GM12865 (cell line): ENCODE results near the gene FGFR4.

Experiments used
- DNase-seq: peaks from one replicate; pipeline ENCODE4 v3.0.0; 2010; ENCODE audit warnings: low read depth
- H3K4me3 ChIP-seq: 2 replicates; pipeline ENCODE4 v1.5.1; 2011; ENCODE audit warnings: mild to moderate bottlenecking, low read depth, low read length, control low read depth
- CTCF ChIP-seq: IDR thresholded peaks from 2 replicates; pipeline ENCODE4 v1.5.1; 2011; ENCODE audit warnings: low read length, control low read depth, low read depth, inconsistent platforms; ENCODE audit not compliant: insufficient read depth; ENCODE audit errors: missing control alignments

The FGFR4 gene

GRCh38 chr5:177123789-177124485 lies 37.2 kb downstream of the FGFR4 start:
- no peak for TF ChIP-seq CTCF
- no peak for DNase-seq
- H3K4me3 ChIP-seq: no peak overlapping the region

GRCh38 chr5:177124486-177124991 lies 37.8 kb downstream of the FGFR4 start:
- H3K4me3 ChIP-seq: no peak overlapping the region
- no peak for DNase-seq
- no peak for TF ChIP-seq CTCF

- TF ChIP-seq CTCF: no peak
- no peak overlapping the region for H3K4me3 ChIP-seq
- no peak for DNase-seq
Observed at GRCh38 chr5:177126771-177127170, 40.1 kb downstream of the FGFR4 start.

GRCh38 chr5:177128551-177128981 lies 41.9 kb downstream of the FGFR4 start:
- no peak for DNase-seq
- no peak overlapping the region for H3K4me3 ChIP-seq
- no peak for TF ChIP-seq CTCF

GRCh38 chr5:177130211-177131018 lies 43.7 kb downstream of the FGFR4 start:
- H3K4me3 ChIP-seq: no peak overlapping the region
- no peak for DNase-seq
- TF ChIP-seq CTCF: no peak

GRCh38 chr5:177131019-177131320 lies 44.3 kb downstream of the FGFR4 start:
- no peak overlapping the region for H3K4me3 ChIP-seq
- no peak for DNase-seq
- TF ChIP-seq CTCF: no peak
